Measurements from ENCODE around the gene ACSF2. TPM values are rescaled to one million over a fixed set of nuclear protein-coding genes. Genes with fewer than 3 reads are reported as not detected.
"Not testable (repeated sequence)": the region's sequence is repeated elsewhere in the genome, so short reads cannot be mapped to it uniquely, and the experiment has no call there.

ACSF2 gene
- total RNA-seq, 1 donor from 2014 or later, result 26.1 TPM

DNA sequence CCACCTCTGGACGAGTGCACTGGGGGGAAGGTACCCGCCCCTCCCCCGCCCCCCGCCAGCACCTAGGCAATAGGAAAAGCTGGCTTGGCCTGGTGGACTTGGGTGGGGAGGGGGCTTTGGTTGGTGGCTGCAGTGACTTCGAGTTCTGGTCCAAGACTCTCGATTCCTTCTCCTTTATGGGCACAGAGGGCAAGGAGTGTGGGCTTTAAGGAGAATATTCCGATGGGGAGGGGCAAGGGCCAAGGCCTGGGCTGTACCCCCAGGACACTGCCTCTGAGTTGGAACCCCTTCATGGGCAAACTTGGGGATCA lies 409 bp downstream of the ACSF2 start:
- Histone ChIP-seq H3K27me3 (no peaks in the 10 kb centered on the region), H3K9me3 (no peaks in the 10 kb centered on the region), H3K27ac (peak overlapping the region; percentile 79 to 81), H3K36me3 (no peaks in the 10 kb centered on the region), H3K4me1 (peaks cover 4 to 20% of the 10 kb centered on the region in 2 donors), H3K4me3 (peak overlapping the region; percentile 79 to 93)
- TF ChIP-seq, protein P1, sequence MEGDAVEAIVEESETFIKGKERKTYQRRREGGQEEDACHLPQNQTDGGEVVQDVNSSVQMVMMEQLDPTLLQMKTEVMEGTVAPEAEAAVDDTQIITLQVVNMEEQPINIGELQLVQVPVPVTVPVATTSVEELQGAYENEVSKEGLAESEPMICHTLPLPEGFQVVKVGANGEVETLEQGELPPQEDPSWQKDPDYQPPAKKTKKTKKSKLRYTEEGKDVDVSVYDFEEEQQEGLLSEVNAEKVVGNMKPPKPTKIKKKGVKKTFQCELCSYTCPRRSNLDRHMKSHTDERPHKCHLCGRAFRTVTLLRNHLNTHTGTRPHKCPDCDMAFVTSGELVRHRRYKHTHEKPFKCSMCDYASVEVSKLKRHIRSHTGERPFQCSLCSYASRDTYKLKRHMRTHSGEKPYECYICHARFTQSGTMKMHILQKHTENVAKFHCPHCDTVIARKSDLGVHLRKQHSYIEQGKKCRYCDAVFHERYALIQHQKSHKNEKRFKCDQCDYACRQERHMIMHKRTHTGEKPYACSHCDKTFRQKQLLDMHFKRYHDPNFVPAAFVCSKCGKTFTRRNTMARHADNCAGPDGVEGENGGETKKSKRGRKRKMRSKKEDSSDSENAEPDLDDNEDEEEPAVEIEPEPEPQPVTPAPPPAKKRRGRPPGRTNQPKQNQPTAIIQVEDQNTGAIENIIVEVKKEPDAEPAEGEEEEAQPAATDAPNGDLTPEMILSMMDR (IDR thresholded peaks at IDR 0.05), result no peak
- intact Hi-C loops (cut with DNase I), result no loop called here
- DNase-seq (ENCODE audit: low spot score in 2 of 2), result no peak

DNA sequence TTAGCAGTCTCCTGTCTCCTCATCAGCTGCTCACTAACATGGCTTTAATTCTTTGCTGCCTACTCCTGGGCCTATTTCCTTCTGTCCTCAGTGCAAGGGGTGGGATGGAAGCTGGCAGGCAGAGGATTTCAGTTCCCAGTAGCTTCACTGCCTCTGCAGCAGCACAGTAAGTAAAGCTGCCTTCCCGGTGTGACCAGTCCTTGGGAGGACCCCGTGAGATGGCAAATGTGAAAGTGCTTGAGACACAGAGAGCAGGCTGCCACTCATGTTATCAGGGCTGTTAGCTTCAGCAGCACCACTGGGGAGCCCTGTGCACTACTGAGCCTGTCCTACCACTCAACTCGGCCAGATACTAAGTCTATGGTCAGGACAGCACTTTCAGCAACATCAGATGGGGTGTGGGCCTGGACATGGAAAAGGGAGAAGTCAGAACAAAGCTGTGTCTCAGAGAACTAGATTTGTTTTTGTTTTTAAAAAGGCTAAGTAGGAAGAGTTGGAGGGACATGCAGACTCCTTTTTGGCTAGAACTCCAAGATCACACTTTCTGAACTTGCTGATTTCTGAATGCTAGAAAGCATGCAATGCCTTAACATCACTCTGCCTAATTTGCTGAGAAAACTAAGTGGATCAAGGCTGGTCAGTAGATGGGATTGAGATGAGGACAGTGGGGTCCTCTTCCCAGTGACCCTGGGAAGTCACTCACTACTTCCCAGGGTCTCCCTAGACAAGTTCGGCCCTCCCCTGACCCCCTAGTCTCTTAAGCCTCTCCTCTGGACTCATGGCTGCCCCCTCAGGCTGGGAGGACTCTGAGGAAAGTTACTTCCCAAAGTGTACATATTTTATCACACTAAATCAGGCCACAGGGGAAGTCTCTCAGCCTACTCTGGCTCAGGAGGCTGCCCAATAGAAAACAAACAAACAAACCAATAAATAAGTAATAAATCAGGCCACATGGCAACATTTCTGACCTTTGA lies 1.1 kb downstream of the ACSF2 start:
- Histone ChIP-seq H3K27me3 (no peaks in the 10 kb centered on the region), H3K4me1 (peaks cover 4 to 20% of the 10 kb centered on the region in 2 donors), H3K9me3 (no peaks in the 10 kb centered on the region), H3K27ac (peak overlapping the region; percentile 79 to 81), H3K36me3 (no peaks in the 10 kb centered on the region), H3K4me3 (peak overlapping the region; percentile 79 to 93)
- TF ChIP-seq, protein P1 (IDR thresholded peaks at IDR 0.05), result peak in 1 of 3 experiments; percentile 21
- intact Hi-C loops (cut with DNase I), result no loop called here
- DNase-seq (ENCODE audit: low spot score in 2 of 2), result no peak

DNA sequence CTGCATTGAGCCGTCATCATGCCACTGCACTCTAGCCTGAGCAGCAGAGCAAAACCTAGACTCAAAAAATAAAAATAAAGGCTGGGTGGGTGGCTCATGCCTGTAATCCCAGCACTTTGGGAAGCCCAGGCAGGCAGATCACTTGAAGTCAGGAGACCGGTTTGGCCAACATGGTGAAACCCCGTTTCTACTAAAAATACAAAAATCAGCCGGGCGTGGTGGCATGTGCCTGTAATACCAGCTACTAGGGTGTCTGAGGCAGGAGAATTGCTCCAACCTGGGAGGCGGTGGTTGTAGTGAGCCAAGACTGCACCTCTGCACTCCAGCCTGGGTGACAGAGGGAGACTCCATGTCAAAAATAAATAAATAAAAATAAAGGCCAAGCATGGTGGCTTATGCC lies 2.1 kb downstream of the ACSF2 start:
- H3K27ac ChIP-seq; H3K36me3 ChIP-seq; H3K9me3 ChIP-seq; DNase-seq (ENCODE audit: low spot score in 2 of 2); intact Hi-C loops (cut with DNase I); H3K4me3 ChIP-seq; H3K27me3 ChIP-seq: not testable (repeated sequence)
- H3K4me1 ChIP-seq, result peaks cover 4 to 20% of the 10 kb centered on the region in 2 donors

DNA sequence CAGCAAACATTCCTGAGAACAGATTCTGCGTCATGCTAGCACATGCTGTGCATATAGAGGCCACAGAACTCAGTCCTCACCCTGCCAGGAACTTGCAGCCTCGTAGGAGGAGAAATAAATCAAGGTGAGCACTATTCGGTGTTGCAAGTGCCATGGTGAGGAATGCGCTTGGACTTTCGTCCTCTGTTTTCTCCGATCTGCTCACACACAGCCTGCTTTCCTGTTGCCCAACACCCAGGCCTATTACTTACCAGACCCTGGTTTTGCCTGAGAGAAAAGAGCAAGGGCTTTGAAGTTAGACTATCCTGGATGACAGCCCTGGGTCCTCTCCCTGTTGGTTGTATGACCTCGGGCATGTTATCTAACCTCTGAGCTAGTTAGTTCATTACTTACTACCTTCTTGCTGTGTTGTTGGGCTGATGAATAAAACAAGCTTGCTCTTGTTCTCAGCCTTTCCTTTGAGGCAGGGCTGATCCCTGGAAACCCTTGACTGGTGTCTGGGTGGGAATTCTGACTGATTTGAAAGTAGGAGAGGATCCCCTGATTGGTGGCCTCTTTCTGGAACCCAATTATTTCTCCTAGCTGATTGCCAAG lies 2.9 kb downstream of the ACSF2 start:
- Histone ChIP-seq H3K27ac (no peak overlapping the region), H3K4me3 (no peak overlapping the region), H3K4me1 (peaks cover 4 to 20% of the 10 kb centered on the region in 2 donors), H3K27me3 (no peaks in the 10 kb centered on the region), H3K9me3 (no peaks in the 10 kb centered on the region), H3K36me3 (no peaks in the 10 kb centered on the region)
- DNase-seq (ENCODE audit: low spot score in 2 of 2), result no peak
- intact Hi-C loops (cut with DNase I), result no loop called here
- TF ChIP-seq, protein P1 (IDR thresholded peaks at IDR 0.05), result no peak

DNA sequence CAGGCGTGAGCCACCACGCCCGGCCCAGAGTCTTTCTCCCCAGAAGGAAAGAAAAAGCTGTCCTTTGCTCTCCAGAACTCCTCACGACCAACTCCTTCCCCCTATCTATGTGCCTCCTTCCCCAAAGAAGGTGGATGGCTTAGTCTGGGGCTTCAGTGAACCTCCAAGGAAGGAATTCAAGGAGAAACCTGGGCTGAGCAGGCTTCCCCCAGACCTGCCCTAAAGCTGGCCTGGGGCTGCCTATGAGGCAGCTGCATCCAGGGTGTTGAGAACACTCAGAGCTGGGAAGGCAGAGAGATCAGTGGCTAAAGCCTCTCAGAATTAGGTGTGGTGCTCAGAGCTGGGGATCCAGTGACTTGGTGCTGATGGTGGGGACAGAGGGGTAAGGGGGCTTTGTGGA lies 3.8 kb downstream of the ACSF2 start:
- TF ChIP-seq, protein P1 (IDR thresholded peaks at IDR 0.05), result no peak
- H3K4me3 ChIP-seq, result no peak overlapping the region
- H3K27me3 ChIP-seq, result no peaks in the 10 kb centered on the region
- H3K36me3 ChIP-seq, result no peaks in the 10 kb centered on the region
- intact Hi-C loops (cut with DNase I), result no loop called here
- no peak for DNase-seq (ENCODE audit: low spot score in 2 of 2)
- no peaks in the 10 kb centered on the region for H3K9me3 ChIP-seq
- H3K27ac ChIP-seq, result no peak overlapping the region
- H3K4me1 ChIP-seq, result peaks cover 4 to 20% of the 10 kb centered on the region in 2 donors
